Measurements from ENCODE around the gene EFTUD2. TPM values are rescaled to one million over a fixed set of nuclear protein-coding genes. Genes with fewer than 3 reads are reported as not detected.

The EFTUD2 gene
- total RNA-seq, 1 experiment from 2014 or later: 150 TPM

DNA sequence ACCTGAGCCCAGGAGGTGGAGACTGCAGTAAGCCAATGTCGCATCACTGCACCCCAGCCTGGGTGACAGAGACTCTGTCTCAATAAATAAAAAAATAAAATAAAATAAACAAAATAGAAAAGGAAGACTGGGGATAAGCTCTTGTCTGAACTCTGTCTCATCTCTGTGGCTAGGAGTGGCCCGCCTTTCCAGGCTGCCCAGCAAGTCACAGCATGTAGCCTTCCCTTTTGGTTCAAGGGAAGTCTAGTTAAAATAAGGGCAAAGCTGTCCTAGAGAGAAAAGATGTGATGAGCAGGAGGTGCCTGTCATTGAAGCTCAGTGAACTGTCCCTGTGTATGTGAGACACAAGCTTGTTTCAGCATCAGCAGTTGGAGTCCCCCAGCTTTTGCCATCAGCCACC is 18.8 kb upstream of the EFTUD2 start:
- no peaks in the 10 kb centered on the region for H3K27me3 ChIP-seq (ENCODE audit: insufficient read depth, low read length)
- H3K79me2 ChIP-seq (ENCODE audit: insufficient read depth, low read length): no peaks in the 10 kb centered on the region
- RAD21 ChIA-PET (ENCODE audit: low non-redundant PET in 1 of 2, low total read pairs in 2 of 2, uncharacterized antibody in 2 of 2, unreplicated experiment in 2 of 2): interaction anchor here in 1 of 2 experiments (1.2 kb wide), 1 partner anchor 217 kb away, joined by 3 read pairs; the partner anchor contains the start of gene ACBD4
- CTCF ChIA-PET: interaction anchor here (1.2 to 5.1 kb wide), 2 partner anchors 103 to 218 kb away, joined by 3 to 63 read pairs; partner anchors contain the start of gene ACBD4
- ATAC-seq: no peak
- H3K9ac ChIP-seq (ENCODE audit: low read length): no peak overlapping the region
- intact Hi-C loops (cut with micrococcal nuclease): no loop called here
- no peak for DNase-seq (ENCODE audit: low read depth, low spot score)
- H3K9me2 ChIP-seq (ENCODE audit: insufficient read depth): no peaks in the 10 kb centered on the region
- no peak overlapping the region for H3K4me2 ChIP-seq (ENCODE audit: low read length)
- no peak overlapping the region for H3K27ac ChIP-seq (ENCODE audit: low read depth, low read length)
- H3K9me3 ChIP-seq (ENCODE audit: control insufficient read depth in 1 of 2, insufficient read depth in 1 of 2, low read depth in 1 of 2, low read length in 2 of 2): no peaks in the 10 kb centered on the region
- no peak for TF ChIP-seq ELF1 (IDR thresholded peaks at IDR 0.05; ENCODE audit: borderline replicate concordance, low read depth)
- TF ChIP-seq YY1 (IDR thresholded peaks at IDR 0.05; ENCODE audit: extremely low read depth, insufficient replicate concordance, low read depth, low read length): no peak
- TF ChIP-seq, protein P1, sequence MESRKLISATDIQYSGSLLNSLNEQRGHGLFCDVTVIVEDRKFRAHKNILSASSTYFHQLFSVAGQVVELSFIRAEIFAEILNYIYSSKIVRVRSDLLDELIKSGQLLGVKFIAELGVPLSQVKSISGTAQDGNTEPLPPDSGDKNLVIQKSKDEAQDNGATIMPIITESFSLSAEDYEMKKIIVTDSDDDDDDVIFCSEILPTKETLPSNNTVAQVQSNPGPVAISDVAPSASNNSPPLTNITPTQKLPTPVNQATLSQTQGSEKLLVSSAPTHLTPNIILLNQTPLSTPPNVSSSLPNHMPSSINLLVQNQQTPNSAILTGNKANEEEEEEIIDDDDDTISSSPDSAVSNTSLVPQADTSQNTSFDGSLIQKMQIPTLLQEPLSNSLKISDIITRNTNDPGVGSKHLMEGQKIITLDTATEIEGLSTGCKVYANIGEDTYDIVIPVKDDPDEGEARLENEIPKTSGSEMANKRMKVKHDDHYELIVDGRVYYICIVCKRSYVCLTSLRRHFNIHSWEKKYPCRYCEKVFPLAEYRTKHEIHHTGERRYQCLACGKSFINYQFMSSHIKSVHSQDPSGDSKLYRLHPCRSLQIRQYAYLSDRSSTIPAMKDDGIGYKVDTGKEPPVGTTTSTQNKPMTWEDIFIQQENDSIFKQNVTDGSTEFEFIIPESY (IDR thresholded peaks at IDR 0.05; ENCODE audit: extremely low read depth, insufficient replicate concordance, low read length): no peak
- TF ChIP-seq, protein P2, sequence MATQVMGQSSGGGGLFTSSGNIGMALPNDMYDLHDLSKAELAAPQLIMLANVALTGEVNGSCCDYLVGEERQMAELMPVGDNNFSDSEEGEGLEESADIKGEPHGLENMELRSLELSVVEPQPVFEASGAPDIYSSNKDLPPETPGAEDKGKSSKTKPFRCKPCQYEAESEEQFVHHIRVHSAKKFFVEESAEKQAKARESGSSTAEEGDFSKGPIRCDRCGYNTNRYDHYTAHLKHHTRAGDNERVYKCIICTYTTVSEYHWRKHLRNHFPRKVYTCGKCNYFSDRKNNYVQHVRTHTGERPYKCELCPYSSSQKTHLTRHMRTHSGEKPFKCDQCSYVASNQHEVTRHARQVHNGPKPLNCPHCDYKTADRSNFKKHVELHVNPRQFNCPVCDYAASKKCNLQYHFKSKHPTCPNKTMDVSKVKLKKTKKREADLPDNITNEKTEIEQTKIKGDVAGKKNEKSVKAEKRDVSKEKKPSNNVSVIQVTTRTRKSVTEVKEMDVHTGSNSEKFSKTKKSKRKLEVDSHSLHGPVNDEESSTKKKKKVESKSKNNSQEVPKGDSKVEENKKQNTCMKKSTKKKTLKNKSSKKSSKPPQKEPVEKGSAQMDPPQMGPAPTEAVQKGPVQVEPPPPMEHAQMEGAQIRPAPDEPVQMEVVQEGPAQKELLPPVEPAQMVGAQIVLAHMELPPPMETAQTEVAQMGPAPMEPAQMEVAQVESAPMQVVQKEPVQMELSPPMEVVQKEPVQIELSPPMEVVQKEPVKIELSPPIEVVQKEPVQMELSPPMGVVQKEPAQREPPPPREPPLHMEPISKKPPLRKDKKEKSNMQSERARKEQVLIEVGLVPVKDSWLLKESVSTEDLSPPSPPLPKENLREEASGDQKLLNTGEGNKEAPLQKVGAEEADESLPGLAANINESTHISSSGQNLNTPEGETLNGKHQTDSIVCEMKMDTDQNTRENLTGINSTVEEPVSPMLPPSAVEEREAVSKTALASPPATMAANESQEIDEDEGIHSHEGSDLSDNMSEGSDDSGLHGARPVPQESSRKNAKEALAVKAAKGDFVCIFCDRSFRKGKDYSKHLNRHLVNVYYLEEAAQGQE (IDR thresholded peaks at IDR 0.05; ENCODE audit: low read depth): no peak
- no TSS peak for BruUV-seq (replicated peaks)
- H4K20me1 ChIP-seq (ENCODE audit: insufficient read depth): no peaks in the 10 kb centered on the region
- H3K4me1 ChIP-seq (ENCODE audit: control insufficient read depth in 1 of 2, insufficient read depth in 2 of 2, low read length in 2 of 2): peaks cover 0 to 18% of the 10 kb centered on the region in 2 experiments; a peak in 2 of 4 replicates
- no peaks in the 10 kb centered on the region for H3K36me3 ChIP-seq (ENCODE audit: control insufficient read depth in 1 of 2, insufficient read depth in 2 of 2, low read length in 2 of 2)
- H3K4me3 ChIP-seq (replicated peaks in 1 of 2; ENCODE audit: low read depth in 1 of 2, low read length in 2 of 2): no peak overlapping the region
- POLR2A ChIA-PET: no interaction called here
- H2AFZ ChIP-seq (ENCODE audit: low read depth, low read length, poor library complexity, severe bottlenecking): no peak overlapping the region
